GM11168 (cell line): ENCODE data around the gene NEK8.
"Not testable (repeated sequence)": the region's sequence is repeated elsewhere in the genome, so short reads cannot be mapped to it uniquely, and the experiment has no call there.

Source experiments
- in situ Hi-C: fragments of 300-500 bp; cut with MboI; formaldehyde crosslinking; loops from one replicate; pipeline ENCODE4 v1.12.0; 2022; ENCODE audit warnings: low sequenced_read_pairs; ENCODE audit not compliant: unreplicated experiment

NEK8 gene

GRCh38 chr17:28759256-28759865, 30.8 kb downstream of the NEK8 start:
- in situ Hi-C loops: no loop called here

DNA sequence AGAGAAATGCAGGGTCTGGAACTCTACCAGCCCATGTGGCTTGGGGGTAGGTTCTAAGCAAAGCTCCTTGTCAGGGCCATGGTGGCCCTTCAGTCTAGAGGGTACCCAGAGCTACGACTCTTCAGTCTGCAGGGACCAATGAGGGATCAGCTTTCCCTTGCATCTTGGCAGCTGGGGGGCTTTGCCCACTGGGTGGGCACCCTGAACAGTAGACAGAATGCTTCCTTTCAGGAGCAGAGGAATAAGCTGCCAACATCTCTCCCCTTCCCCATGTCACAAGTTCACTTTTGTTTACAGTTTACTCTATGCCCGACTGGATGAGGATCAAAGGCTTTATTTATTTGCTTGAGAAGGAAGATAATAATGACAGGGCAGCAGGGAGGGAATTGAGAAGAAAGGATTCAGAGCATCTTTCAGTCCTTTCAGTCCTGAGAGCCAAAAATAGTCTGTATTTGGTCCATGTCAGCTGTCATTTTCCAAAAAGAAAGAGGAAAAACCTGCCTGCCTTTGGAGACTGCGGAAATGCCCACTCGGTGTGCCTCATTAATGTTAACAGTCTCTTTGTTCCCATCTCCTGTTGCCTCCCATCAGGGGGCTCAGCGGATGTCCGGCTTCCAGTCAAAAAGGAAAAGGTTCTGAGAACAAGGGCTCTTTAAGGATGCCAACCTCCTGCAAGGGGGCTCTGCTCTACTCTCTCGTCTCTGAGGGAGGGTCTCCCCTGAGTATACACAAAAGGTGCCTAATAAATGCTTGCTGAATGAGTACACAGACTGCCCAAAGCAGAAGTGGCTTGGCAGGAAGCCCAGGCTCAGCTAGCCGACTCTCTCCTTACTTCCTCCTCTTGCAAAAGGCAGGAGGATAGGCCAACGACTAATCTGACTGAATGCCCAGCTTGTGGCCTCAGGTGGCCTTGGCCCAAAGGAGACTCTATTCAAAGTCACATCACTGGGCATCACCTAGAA, 32.3 kb downstream of the NEK8 start:
- in situ Hi-C loops: loop anchor here (10.0 kb wide), 1 partner anchor 134 kb away; the partner anchor contains the start of gene FLOT2

DNA sequence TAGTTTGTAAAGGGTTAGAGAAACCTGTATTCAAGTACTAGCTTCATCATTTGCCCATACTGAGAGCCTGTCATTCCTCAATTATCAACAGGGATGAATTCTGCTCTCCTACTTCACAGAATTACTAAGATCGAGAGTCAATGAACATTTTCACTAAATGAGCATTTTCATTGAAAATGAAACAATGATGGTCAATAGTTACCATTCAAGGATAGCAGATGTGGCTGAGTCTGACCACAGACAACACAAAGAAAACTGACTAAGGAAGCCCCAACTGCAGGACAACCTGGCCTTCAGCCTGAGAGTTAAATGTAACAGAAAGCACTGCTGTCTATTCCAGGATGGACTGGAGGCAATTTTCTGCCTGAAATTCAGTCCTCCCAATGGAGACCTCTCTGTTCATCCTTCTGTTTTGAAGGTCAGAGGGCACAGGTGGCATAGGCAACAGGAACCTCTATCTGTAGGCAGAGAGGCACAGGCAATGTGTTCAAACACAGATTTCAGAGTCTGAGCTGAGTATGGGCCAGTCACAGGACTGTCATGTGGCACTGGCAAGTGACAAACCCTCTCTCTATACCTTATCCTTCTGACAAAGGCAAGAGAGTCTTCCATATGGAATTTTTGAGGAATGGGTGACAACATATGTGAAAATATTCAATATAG, 34.7 kb downstream of the NEK8 start:
- in situ Hi-C loops: loop anchor here (10.0 kb wide), 1 partner anchor 132 kb away; the partner anchor contains the start of gene FLOT2

DNA sequence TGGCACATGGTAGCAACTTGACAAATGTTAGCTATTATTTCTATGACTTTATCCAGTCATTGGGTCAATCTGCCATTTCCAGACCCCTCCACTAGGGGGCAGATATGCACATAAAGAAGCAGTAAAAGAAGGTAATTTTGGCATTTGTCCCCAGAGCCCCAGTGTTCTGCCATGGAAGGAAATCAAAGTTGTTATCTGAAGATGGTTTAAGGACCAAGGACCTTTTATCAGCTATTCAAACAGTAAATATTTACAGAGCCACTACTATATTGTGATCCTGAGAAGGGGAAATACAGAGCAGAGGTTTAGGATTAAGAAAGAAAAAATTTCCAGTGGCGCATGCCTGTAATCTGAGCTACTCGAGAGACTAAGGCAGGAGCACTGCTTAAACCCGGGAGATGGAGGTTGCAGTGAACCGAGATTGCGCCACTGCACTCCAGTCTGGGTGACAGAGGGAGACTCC, 35.2 kb downstream of the NEK8 start:
- in situ Hi-C loops: loop anchor here (10.0 kb wide), 1 partner anchor 131 kb away; the partner anchor contains the start of gene FLOT2

GRCh38 chr17:28765038-28765437, 36.5 kb downstream of the NEK8 start:
- in situ Hi-C loops: loop anchor here (10.0 kb wide), 1 partner anchor 130 kb away; the partner anchor contains the start of gene FLOT2

GRCh38 chr17:28773736-28774135, 45.1 kb downstream of the NEK8 start:
- in situ Hi-C loops: no loop called here

- in situ Hi-C loops: no loop called here
Measured at GRCh38 chr17:28774206-28774605, 45.6 kb downstream of the NEK8 start.

DNA sequence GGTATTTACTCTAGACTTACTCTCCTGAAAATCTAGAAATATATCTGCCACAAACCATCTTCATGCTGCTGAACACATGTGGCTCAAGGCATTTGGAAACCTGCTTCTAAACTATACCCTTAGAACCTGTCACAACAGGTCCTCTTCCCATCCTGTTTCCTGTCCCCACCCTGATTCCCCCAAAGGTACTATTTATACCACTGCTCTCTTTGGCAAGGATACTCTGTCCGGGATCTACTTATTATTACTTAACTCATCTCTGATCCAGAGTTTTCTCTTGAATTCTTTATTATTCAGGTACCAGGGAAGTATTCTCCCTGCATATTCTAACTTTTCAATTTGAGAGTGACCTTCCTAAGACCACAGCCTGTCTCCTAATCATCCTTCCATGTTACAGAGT, 48.6 kb downstream of the NEK8 start:
- in situ Hi-C loops: no loop called here

DNA sequence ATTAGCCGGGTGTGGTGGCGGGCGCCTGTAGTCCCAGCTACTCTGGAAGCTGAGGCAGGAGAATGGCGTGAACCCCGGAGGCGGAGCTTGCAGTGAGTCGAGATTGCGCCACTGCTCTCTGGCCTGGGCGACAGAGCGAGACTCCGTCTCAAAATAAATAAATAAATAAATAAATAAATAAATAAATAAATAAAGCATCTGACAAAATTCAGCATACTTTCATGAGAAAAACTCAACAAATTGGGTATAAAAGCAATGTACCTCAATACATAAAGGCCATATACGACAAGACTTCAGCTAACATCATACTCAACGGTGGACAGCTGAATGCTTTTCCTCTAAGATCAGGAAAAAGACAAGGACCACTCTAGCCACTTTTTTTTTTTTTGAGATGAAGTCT, 51.0 kb downstream of the NEK8 start:
- in situ Hi-C loops: not testable (repeated sequence)

DNA sequence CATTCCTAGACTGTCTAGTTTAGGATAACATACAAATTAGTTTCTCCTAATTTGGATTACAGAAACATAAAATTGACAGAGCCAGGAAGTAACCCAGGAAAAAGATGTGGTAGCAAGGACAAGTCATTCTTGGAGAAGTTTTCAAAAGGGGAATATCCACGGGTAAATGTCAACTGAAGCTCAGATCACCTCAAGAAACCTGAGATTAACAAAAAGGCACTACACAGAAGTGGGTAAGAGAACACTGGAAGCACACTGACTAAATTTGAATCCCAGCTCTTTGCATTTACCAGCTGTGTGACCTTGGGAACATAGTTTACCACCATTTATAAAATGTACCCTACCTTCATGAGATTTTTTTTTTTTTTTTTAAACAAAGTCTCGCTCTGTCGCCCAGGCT, 54.6 kb downstream of the NEK8 start:
- in situ Hi-C loops: no loop called here

- in situ Hi-C loops: no loop called here
Measured at GRCh38 chr17:28788100-28788499, 59.5 kb downstream of the NEK8 start.
